ENCODE results near the gene ANKRD13D. TPM values are rescaled to one million over a fixed set of nuclear protein-coding genes. Genes with fewer than 3 reads are reported as not detected.

Gene ANKRD13D
- polyA plus RNA-seq, 1 of the 3 experiments (the other 2 are of a cell fraction), result 50.2 TPM

DNA sequence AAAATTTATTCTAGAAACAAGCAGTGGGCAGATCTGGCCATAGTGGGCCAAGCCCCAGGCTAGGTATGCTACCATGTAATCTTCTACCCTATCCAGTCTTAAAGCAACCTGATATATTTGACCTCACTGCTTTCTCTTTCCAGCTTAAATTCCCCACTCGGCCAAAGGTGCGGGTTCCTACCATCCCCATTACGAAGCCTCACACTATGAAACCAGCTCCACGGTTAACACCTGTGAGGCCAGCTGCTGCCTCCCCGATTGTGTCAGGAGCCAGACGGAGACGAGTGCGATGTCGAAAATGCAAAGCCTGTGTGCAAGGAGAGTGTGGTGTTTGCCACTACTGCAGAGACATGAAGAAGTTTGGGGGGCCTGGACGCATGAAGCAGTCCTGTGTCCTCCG is 44.1 kb upstream of the ANKRD13D start:
- H3K79me2 ChIP-seq (ENCODE audit: insufficient read depth), result peaks cover 61% of the 10 kb centered on the region

DNA sequence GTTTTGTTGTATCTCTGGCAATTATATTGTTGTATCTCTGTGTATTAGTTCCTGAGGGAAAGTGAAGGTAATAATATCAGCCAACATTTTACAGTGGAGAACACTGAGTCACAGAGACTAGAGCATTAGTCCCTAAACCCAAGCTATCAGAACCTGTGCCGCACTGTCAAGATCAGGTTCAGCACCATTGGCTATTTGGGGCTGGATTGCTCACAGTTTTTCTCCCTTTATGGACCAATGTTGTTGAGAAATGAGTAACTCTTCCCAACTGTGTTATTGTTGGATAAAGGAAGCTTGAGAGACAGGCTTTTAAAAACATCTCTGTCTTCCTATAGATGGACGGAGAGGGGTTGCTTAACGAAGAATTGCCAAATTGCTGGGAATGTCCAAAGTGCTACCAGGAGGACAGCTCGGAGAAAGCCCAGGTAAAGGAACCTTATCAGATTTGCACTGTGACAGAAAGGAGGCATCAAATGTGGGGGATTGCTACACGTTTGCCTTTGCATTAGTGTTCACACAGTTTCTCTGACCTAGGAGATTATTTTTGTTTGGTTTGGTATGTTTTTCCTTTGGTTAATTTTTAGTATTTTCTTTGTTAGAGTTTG is 41.1 kb upstream of the ANKRD13D start:
- H3K9me3 ChIP-seq, result no peaks in the 10 kb centered on the region
- no peak overlapping the region for H2AFZ ChIP-seq (ENCODE audit: low read depth)
- H3K27me3 ChIP-seq (ENCODE audit: insufficient read depth), result no peaks in the 10 kb centered on the region
- H3K4me1 ChIP-seq (ENCODE audit: control insufficient read depth in 1 of 2, insufficient read depth in 2 of 2, low read depth in 1 of 2, low read length in 1 of 2), result no peaks in the 10 kb centered on the region
- CTCF ChIA-PET, result interaction anchor here (0.9 to 4.1 kb wide), 3 partner anchors 14 to 194 kb away, joined by 3 to 24 read pairs (median 4); partner anchors contain the start of gene GRK2
- peaks cover 17% of the 10 kb centered on the region for H4K20me1 ChIP-seq (ENCODE audit: insufficient read depth)
- H3K9ac ChIP-seq, result no peak overlapping the region
- H3K36me3 ChIP-seq (replicated peaks in 1 of 2; ENCODE audit: control insufficient read depth in 1 of 2, insufficient read depth in 2 of 2, low read length in 1 of 2), result peaks cover 70 to 78% of the 10 kb centered on the region in 2 experiments
- no peak overlapping the region for H3K4me3 ChIP-seq (ENCODE audit: low read depth in 2 of 2, low read length in 1 of 2)
- no peak overlapping the region for H3K27ac ChIP-seq (ENCODE audit: low read depth in 2 of 2, low read length in 1 of 2)
- POLR2A ChIA-PET, result no interaction called here
- WGBS (ENCODE audit: low lambda C conversion rate), result 95% methylated on average over 5 of the region's 5 CpGs
- H3K9me2 ChIP-seq, result no peaks in the 10 kb centered on the region
- no peak overlapping the region for H3K4me2 ChIP-seq
- H3F3A ChIP-seq (replicated peaks; ENCODE audit: insufficient read depth), result peaks cover 3% of the 10 kb centered on the region
- H3K79me2 ChIP-seq (ENCODE audit: insufficient read depth), result peaks cover 31% of the 10 kb centered on the region
- DNase-seq, result no peak
- TF ChIP-seq TAF1 (IDR thresholded peaks at IDR 0.05; ENCODE audit: borderline replicate concordance, low read depth, low read length) (no peak), RFX5 (IDR thresholded peaks at IDR 0.05; ENCODE audit: low read length) (no peak), FOXJ3 (CRISPR knock-in tag; IDR thresholded peaks at IDR 0.05) (no peak), EP300 (IDR thresholded peaks at IDR 0.05; ENCODE audit: borderline replicate concordance in 1 of 2, low read depth in 1 of 2, low read length in 1 of 2) (no peak), TEAD4 (IDR thresholded peaks at IDR 0.05; ENCODE audit: borderline replicate concordance, insufficient read depth) (no peak), EZH2phosphoT487 (IDR thresholded peaks at IDR 0.05; ENCODE audit: borderline replicate concordance, low read depth) (no peak), CHD2 (IDR thresholded peaks at IDR 0.05; ENCODE audit: low read length, partially characterized antibody) (no peak), MEF2A (IDR thresholded peaks at IDR 0.05; ENCODE audit: borderline replicate concordance, low read depth) (no peak), RAD21 (IDR thresholded peaks at IDR 0.05; ENCODE audit: low read length) (no peak), RCOR1 (IDR thresholded peaks at IDR 0.05; ENCODE audit: low read length) (no peak), FOXM1 (IDR thresholded peaks at IDR 0.05; ENCODE audit: low read depth) (no peak)
- TF ChIP-seq, protein P1, sequence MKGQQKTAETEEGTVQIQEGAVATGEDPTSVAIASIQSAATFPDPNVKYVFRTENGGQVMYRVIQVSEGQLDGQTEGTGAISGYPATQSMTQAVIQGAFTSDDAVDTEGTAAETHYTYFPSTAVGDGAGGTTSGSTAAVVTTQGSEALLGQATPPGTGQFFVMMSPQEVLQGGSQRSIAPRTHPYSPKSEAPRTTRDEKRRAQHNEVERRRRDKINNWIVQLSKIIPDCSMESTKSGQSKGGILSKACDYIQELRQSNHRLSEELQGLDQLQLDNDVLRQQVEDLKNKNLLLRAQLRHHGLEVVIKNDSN (IDR thresholded peaks at IDR 0.05; ENCODE audit: borderline replicate concordance, low read depth), result no peak

More for the DNA sequence above, 44.1 kb upstream of the ANKRD13D start:
- Histone ChIP-seq H3F3A (replicated peaks; ENCODE audit: insufficient read depth) (peaks cover 8% of the 10 kb centered on the region), H2AFZ (ENCODE audit: low read depth) (no peak overlapping the region), H4K20me1 (ENCODE audit: insufficient read depth) (peaks cover 37% of the 10 kb centered on the region), H3K36me3 (replicated peaks in 1 of 2; ENCODE audit: control insufficient read depth in 1 of 2, insufficient read depth in 2 of 2, low read length in 1 of 2) (peaks cover 50 to 56% of the 10 kb centered on the region in 2 experiments), H3K27me3 (ENCODE audit: insufficient read depth) (no peaks in the 10 kb centered on the region), H3K9me3 (no peaks in the 10 kb centered on the region), H3K27ac (ENCODE audit: low read depth in 2 of 2, low read length in 1 of 2) (no peak overlapping the region), H3K4me1 (ENCODE audit: control insufficient read depth in 1 of 2, insufficient read depth in 2 of 2, low read depth in 1 of 2, low read length in 1 of 2) (peaks cover 0 to 11% of the 10 kb centered on the region in 2 experiments; a peak in 1 of 4 replicates), H3K9me2 (no peaks in the 10 kb centered on the region), H3K9ac (no peak overlapping the region), H3K4me2 (no peak overlapping the region), H3K4me3 (ENCODE audit: low read depth in 2 of 2, low read length in 1 of 2) (no peak overlapping the region)
- 94% methylated on average over 11 of the region's 11 CpGs for WGBS (ENCODE audit: low lambda C conversion rate)
- CTCF ChIA-PET, result interaction anchor here (1.9 to 4.1 kb wide), 3 partner anchors 17 to 164 kb away, joined by 6 to 24 read pairs (median 7); no protein-coding TSS in a partner anchor
- DNase-seq, result no peak
- POLR2A ChIA-PET, result no interaction called here
- no peak for TF ChIP-seq RXRA (IDR thresholded peaks at IDR 0.05; ENCODE audit: borderline replicate concordance, low read depth)
- TF ChIP-seq TEAD4 (IDR thresholded peaks at IDR 0.05; ENCODE audit: borderline replicate concordance, insufficient read depth), result no peak
- TF ChIP-seq SIN3A (IDR thresholded peaks at IDR 0.05; ENCODE audit: borderline replicate concordance, low read depth, low read length), result no peak
- TF ChIP-seq, protein P2, sequence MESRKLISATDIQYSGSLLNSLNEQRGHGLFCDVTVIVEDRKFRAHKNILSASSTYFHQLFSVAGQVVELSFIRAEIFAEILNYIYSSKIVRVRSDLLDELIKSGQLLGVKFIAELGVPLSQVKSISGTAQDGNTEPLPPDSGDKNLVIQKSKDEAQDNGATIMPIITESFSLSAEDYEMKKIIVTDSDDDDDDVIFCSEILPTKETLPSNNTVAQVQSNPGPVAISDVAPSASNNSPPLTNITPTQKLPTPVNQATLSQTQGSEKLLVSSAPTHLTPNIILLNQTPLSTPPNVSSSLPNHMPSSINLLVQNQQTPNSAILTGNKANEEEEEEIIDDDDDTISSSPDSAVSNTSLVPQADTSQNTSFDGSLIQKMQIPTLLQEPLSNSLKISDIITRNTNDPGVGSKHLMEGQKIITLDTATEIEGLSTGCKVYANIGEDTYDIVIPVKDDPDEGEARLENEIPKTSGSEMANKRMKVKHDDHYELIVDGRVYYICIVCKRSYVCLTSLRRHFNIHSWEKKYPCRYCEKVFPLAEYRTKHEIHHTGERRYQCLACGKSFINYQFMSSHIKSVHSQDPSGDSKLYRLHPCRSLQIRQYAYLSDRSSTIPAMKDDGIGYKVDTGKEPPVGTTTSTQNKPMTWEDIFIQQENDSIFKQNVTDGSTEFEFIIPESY (IDR thresholded peaks at IDR 0.05; ENCODE audit: borderline replicate concordance, low read depth), result no peak
- TF ChIP-seq EP300 (IDR thresholded peaks at IDR 0.05; ENCODE audit: borderline replicate concordance in 1 of 2, low read depth in 1 of 2, low read length in 1 of 2), result no peak
- TF ChIP-seq JUND (IDR thresholded peaks at IDR 0.05), result no peak
- TF ChIP-seq MXI1 (IDR thresholded peaks at IDR 0.05; ENCODE audit: low read depth, low read length), result no peak
- TF ChIP-seq FOXM1 (IDR thresholded peaks at IDR 0.05; ENCODE audit: low read depth), result no peak
- no peak for TF ChIP-seq FOSL2 (IDR thresholded peaks at IDR 0.05; ENCODE audit: borderline replicate concordance, low read depth)
- no peak for TF ChIP-seq YY1 (IDR thresholded peaks at IDR 0.05; ENCODE audit: low read depth)
- TF ChIP-seq, protein P3, sequence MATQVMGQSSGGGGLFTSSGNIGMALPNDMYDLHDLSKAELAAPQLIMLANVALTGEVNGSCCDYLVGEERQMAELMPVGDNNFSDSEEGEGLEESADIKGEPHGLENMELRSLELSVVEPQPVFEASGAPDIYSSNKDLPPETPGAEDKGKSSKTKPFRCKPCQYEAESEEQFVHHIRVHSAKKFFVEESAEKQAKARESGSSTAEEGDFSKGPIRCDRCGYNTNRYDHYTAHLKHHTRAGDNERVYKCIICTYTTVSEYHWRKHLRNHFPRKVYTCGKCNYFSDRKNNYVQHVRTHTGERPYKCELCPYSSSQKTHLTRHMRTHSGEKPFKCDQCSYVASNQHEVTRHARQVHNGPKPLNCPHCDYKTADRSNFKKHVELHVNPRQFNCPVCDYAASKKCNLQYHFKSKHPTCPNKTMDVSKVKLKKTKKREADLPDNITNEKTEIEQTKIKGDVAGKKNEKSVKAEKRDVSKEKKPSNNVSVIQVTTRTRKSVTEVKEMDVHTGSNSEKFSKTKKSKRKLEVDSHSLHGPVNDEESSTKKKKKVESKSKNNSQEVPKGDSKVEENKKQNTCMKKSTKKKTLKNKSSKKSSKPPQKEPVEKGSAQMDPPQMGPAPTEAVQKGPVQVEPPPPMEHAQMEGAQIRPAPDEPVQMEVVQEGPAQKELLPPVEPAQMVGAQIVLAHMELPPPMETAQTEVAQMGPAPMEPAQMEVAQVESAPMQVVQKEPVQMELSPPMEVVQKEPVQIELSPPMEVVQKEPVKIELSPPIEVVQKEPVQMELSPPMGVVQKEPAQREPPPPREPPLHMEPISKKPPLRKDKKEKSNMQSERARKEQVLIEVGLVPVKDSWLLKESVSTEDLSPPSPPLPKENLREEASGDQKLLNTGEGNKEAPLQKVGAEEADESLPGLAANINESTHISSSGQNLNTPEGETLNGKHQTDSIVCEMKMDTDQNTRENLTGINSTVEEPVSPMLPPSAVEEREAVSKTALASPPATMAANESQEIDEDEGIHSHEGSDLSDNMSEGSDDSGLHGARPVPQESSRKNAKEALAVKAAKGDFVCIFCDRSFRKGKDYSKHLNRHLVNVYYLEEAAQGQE (IDR thresholded peaks at IDR 0.05; ENCODE audit: low read depth, low read length), result no peak

Data from SK-N-SH (cell line).